Activated naive CD8-positive, alpha-beta T cell (primary cell): ENCODE data around the gene HSFX4.

ENCODE experiments used
- H3K27ac Mint-ChIP-seq: one replicate; pipeline ENCODE4 v1.8.0; 2021; ENCODE audit warnings: mixed read lengths
- H3K27me3 Mint-ChIP-seq: one replicate; pipeline ENCODE4 v1.8.0; 2021; ENCODE audit warnings: mixed read lengths
- H3K36me3 Mint-ChIP-seq: one replicate; pipeline ENCODE4 v1.8.0; 2021; ENCODE audit warnings: mixed read lengths
- H3K4me1 Mint-ChIP-seq: one replicate; pipeline ENCODE4 v1.8.0; 2021; ENCODE audit warnings: low read depth, mixed read lengths
- H3K4me3 Mint-ChIP-seq: one replicate; pipeline ENCODE4 v1.8.0; 2021; ENCODE audit warnings: mild to moderate bottlenecking, mixed read lengths
- H3K9me3 Mint-ChIP-seq: one replicate; pipeline ENCODE4 v1.8.0; 2021; ENCODE audit warnings: low read depth, mixed read lengths

Gene HSFX4

DNA sequence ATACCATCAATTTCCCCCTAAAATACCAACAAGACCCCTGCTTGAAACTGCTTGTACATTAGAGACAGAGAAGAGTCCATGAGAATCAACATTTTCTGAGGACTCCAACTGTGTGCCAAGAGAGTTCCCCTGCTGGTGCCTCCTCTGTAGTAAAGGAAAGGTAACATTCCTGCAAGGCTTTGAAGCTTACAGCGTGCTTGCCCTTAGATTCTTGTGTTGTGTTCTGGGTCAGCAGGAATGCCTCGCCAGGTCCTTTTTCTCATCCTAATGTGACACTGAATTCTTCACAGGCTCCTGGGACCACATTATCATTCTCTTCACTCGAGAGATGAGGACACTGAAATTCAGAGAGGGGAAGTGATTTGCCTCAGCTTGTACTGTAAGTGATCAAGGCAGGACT, 18.6 kb downstream of the HSFX4 start:
- H3K4me3 Mint-ChIP-seq, result no peak overlapping the region
- H3K27me3 Mint-ChIP-seq, result no peaks in the 10 kb centered on the region
- H3K27ac Mint-ChIP-seq, result no peak overlapping the region
- no peaks in the 10 kb centered on the region for H3K9me3 Mint-ChIP-seq
- no peaks in the 10 kb centered on the region for H3K36me3 Mint-ChIP-seq
- H3K4me1 Mint-ChIP-seq, result no peaks in the 10 kb centered on the region

DNA sequence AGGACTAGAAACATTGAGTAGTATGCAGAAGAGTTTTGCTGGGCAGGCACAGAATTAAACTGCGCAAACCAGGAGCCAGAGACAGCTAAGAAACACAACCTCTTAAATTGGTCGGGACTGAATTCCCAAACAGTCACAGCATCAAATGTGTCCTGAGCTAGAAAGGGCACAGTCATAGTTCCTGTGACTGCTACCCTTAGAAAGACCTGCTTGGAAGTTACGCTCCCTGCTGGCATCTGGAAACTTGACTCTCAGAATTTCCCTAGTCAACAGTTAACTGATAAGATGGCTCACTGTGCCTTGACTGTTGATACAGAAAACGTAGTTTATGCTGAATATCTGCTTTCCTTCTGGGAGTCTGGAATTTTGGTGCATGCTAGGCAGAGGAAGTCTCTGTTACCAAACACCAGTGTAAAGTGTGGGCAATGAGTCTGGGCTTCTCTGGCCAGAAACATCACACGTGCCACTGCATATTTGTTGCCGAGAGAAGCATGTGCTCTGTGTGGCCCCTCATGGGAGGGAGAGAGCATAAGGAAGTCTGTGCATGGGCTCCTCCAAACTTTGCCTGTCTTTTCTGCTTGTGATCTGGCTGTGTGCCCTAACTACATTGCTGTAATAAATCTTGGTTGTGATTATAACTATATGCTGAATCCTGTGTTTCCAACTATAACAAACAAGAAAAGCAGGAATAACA, 20.5 kb downstream of the HSFX4 start:
- Mint-ChIP-seq H3K27ac (no peak overlapping the region), H3K27me3 (no peaks in the 10 kb centered on the region), H3K36me3 (no peaks in the 10 kb centered on the region), H3K4me1 (no peaks in the 10 kb centered on the region), H3K9me3 (no peaks in the 10 kb centered on the region), H3K4me3 (no peak overlapping the region)

DNA sequence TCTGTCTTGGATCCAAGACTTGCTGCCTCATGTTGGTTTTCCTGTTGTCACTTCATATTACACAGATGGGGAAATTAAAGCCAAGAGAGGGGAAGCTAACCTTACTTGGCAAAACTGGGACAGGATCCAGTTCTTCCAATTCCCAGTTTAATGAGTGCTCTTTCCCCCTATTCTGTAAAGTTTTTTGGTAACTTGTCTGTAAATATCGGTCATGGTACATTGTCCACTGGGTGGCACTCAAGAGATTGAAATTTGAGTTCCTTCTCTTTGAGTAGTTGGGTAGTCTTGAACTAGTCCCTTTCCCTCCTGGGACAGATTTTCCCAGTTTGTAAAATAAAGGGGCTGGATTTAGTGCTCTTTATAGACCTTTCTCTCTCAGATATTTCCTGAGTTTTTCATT, 21.3 kb downstream of the HSFX4 start:
- Mint-ChIP-seq H3K27ac (no peak overlapping the region), H3K36me3 (no peaks in the 10 kb centered on the region), H3K27me3 (no peaks in the 10 kb centered on the region), H3K9me3 (no peaks in the 10 kb centered on the region), H3K4me3 (no peak overlapping the region), H3K4me1 (no peaks in the 10 kb centered on the region)

DNA sequence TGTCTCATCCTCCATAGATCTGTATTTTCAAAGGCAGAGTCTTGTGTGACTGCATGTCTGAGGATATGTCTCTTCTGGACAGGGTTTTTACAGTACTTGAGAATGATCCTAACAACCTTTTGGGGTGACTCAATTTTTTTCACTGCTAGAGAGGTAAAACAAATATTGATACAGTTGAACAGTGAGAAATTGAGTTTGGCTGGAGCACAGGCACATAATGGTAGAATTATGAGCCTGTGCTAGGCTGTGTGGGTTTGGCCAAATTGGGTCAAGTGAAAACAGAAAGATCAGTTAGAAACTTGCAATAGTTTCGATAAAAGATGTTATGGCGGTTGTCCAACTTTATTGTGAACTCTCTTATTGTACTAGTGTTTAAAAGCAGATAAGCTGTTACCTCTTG, 32.2 kb downstream of the HSFX4 start:
- Mint-ChIP-seq H3K27ac (no peak overlapping the region), H3K4me1 (peaks cover 2% of the 10 kb centered on the region), H3K9me3 (no peaks in the 10 kb centered on the region), H3K4me3 (no peak overlapping the region), H3K36me3 (peaks cover 6% of the 10 kb centered on the region), H3K27me3 (no peaks in the 10 kb centered on the region)

DNA sequence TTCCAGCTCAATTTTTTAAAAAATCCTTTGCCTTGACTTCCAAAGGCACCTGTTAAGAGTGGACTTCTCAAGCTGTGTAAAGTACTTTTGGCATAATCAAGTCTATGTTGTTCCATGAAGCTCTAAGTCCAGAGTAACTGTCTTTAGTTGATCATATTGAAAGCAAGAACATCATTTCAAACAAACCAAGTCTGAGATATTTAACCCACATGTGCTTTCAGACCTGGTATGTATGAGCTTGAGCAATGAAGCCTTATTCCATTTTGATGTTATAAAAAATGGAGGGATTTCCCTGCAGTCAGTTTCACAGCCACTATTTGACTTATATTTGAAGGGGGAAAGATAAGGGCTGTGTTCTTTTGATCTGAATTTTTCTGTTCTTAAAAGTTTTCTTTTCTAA, 32.6 kb downstream of the HSFX4 start:
- H3K36me3 Mint-ChIP-seq, result peaks cover 6% of the 10 kb centered on the region
- H3K27me3 Mint-ChIP-seq, result no peaks in the 10 kb centered on the region
- no peak overlapping the region for H3K27ac Mint-ChIP-seq
- no peaks in the 10 kb centered on the region for H3K9me3 Mint-ChIP-seq
- no peak overlapping the region for H3K4me3 Mint-ChIP-seq
- peaks cover 2% of the 10 kb centered on the region for H3K4me1 Mint-ChIP-seq

DNA sequence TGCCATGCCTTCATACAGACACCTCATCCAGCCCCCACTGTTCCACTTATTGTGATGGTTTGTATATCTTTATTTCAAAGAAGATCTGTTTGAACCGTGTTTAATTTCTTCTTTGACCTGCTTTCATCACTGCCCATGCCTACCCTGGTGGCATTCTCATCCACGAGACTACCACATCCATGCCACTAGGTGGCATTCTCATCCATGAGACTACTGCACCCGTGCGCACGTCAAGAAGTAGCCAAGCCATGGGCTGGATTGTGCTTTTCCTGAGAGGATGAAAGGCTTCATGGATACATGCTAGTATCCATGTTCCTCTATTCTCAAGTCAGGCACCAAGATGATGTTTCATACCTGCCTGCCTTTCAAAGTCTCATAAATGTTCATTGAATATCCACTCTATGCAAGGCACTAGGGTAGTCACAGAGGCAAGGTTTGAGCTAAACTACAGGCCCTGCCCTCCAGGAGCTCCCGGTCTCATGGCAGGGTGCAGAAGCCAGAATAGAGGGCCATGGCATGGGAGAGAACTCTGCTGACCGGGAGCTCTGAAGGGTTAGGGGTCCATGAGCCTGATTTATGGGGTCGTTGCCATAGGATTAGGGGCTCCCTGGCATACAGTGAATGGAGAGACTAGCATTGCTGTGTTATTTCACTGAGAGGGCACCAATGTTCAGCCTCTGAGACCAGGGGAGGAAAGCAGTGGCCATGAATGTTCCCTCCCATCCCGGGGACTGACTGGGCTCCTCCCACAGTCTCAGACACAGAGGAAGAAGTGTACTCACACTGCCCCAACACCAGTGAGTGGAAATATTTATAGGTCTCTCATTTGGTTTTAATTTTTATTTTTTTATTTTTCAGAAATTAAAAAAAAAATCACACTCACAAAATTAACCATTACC, 33.7 kb downstream of the HSFX4 start:
- Mint-ChIP-seq H3K27me3 (no peaks in the 10 kb centered on the region), H3K36me3 (peaks cover 6% of the 10 kb centered on the region), H3K9me3 (no peaks in the 10 kb centered on the region), H3K4me3 (no peak overlapping the region), H3K4me1 (no peaks in the 10 kb centered on the region), H3K27ac (no peak overlapping the region)

DNA sequence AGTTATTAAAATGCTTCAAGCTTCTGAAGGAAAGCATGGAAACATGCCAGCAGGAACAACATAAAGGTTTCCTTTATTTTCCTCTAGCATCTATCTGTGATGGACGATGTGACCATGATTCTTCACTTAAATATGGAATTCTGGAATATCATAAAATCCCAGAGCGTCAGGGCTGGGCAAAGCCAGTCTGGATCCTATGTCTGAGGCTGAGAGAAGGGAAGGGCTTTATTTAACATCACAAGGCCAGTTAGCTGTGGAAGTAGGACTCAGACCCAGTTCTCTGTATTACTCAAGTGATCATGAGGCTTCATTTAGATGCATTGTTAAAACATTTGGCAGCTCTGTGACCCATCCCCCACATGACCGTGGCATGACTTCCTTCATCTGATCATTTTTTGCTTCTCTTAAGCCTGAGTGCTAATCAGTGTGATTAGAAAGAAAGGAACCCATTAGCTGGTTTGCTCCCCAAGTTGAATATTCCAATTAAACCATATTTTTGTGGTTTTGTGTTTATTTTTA, 49.8 kb downstream of the HSFX4 start:
- no peaks in the 10 kb centered on the region for H3K27me3 Mint-ChIP-seq
- peaks cover 3% of the 10 kb centered on the region for H3K36me3 Mint-ChIP-seq
- H3K9me3 Mint-ChIP-seq, result no peaks in the 10 kb centered on the region
- H3K27ac Mint-ChIP-seq, result no peak overlapping the region
- no peaks in the 10 kb centered on the region for H3K4me1 Mint-ChIP-seq
- H3K4me3 Mint-ChIP-seq, result no peak overlapping the region
